GM21717 (cell line): ENCODE measurements around the gene MAST1.
"Not testable (repeated sequence)": the region's sequence is repeated elsewhere in the genome, so short reads cannot be mapped to it uniquely, and the experiment has no call there.

ENCODE experiments used
- ATAC-seq: cut with Tn5 transposase; IDR thresholded peaks from one replicate; pipeline ENCODE4 v1.9.1; 2021; ENCODE audit warnings: mild to moderate bottlenecking, moderate library complexity; ENCODE audit not compliant: unreplicated experiment

MAST1 gene

DNA sequence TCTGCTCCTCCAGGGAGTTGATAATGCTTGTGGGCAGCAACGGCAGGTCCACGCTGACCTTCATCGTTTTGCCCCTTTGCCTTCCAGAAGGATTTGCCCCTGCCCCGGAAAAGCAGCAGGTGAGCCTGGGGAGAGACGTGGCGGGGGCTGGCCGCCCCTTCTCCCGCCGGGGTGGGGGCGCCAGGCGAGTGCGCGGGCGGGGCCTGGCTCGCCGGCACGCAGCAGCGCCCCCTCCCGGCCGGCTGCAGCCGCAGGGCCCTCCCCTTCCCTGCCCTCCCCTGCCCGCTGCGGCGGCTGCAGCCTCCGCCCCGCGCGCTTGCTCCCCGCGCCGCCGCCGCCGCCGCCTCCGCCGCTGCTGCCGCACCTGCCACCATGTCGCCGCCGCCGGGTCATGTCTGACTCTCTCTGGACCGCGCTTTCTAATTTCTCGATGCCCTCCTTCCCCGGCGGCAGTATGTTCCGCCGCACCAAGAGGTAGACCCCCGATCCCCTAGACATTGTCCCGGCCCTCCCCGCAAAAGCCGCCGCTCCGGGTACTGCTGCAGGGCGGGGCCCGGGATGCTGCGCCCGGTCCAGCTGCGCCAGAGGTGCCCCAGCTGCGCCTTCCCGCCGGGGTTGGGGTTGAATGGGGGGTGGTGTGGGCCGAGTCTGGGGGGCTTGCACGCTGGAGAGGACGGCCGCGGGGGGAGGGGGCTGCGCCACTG lies at the start of gene MAST1:
Gene MAST1, plus strand, starts transcription at position 334 of the 704 bp plus-strand sequence. Its CDS starts 58 bp downstream, at position 392.
- ATAC-seq: no peak

- ATAC-seq: no peak
Measured at GRCh38 chr19:12788682-12789097, 49.6 kb upstream of the MAST1 start.

- ATAC-seq: no peak
Measured at GRCh38 chr19:12789098-12789903, 49.0 kb upstream of the MAST1 start.

- ATAC-seq: peak; percentile 31
Measured at GRCh38 chr19:12789904-12790619, 48.3 kb upstream of the MAST1 start.

DNA sequence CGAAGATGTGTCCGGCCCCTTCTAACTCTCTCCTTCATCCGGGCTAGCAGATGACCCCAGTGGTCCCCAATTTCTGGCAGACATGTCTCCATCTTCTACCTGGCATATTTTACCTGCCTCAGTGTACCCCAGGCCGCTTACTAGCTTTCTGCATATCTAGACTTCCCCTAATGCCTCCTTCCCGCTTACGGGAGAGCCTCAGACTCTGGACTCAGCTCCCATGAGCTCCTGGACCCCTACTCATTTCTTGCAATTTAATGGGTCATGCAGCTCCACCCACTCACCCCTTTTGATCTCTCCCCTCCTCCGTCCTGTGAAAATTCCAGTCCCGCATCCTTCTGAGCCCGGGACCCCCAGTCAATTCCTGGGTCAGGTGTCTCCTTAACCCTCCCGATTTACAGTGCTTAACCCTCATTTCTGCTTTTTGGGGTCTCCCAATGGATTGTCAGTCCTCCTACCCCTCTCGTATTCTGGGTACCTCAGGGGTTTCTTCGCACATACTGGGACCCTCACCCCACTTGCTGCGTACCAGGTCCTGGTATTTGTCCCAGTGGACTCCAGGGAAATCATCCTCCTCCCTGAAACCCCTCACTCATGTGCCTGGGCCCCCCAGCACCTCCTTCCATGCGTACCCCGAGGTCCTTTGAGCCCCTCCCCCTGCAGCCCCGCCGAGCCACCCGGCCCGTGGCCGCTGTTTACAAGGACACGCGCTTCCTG lies 47.5 kb upstream of the MAST1 start:
- no peak for ATAC-seq

DNA sequence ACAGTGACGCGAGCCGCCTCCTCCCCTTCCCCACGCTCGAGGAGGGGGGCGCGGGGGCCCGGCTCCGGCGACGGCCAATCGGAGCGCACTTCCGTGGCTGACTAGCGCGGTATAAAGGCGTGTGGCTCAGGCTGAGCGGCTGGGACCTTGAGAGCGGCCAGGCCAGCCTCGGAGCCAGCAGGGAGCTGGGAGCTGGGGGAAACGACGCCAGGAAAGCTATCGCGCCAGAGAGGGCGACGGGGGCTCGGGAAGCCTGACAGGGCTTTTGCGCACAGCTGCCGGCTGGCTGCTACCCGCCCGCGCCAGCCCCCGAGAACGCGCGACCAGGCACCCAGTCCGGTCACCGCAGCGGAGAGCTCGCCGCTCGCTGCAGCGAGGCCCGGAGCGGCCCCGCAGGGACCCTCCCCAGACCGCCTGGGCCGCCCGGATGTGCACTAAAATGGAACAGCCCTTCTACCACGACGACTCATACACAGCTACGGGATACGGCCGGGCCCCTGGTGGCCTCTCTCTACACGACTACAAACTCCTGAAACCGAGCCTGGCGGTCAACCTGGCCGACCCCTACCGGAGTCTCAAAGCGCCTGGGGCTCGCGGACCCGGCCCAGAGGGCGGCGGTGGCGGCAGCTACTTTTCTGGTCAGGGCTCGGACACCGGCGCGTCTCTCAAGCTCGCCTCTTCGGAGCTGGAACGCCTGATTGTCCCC lies 46.8 kb upstream of the MAST1 start, which contains the start of gene JUNB:
Gene JUNB, plus strand, starts transcription at position 142 of the 706 bp plus-strand sequence. Its CDS starts 286 bp downstream, at position 428.
- ATAC-seq: no peak

DNA sequence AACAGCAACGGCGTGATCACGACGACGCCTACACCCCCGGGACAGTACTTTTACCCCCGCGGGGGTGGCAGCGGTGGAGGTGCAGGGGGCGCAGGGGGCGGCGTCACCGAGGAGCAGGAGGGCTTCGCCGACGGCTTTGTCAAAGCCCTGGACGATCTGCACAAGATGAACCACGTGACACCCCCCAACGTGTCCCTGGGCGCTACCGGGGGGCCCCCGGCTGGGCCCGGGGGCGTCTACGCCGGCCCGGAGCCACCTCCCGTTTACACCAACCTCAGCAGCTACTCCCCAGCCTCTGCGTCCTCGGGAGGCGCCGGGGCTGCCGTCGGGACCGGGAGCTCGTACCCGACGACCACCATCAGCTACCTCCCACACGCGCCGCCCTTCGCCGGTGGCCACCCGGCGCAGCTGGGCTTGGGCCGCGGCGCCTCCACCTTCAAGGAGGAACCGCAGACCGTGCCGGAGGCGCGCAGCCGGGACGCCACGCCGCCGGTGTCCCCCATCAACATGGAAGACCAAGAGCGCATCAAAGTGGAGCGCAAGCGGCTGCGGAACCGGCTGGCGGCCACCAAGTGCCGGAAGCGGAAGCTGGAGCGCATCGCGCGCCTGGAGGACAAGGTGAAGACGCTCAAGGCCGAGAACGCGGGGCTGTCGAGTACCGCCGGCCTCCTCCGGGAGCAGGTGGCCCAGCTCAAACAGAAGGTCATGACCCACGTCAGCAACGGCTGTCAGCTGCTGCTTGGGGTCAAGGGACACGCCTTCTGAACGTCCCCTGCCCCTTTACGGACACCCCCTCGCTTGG lies 46.1 kb upstream of the MAST1 start:
- no peak for ATAC-seq

- ATAC-seq: no peak
Measured at GRCh38 chr19:12792853-12793289, 45.4 kb upstream of the MAST1 start.

GRCh38 chr19:12793290-12794195 lies 44.8 kb upstream of the MAST1 start:
- peak; percentile 15 for ATAC-seq

GRCh38 chr19:12794196-12794941 lies 43.9 kb upstream of the MAST1 start:
- no peak for ATAC-seq

DNA sequence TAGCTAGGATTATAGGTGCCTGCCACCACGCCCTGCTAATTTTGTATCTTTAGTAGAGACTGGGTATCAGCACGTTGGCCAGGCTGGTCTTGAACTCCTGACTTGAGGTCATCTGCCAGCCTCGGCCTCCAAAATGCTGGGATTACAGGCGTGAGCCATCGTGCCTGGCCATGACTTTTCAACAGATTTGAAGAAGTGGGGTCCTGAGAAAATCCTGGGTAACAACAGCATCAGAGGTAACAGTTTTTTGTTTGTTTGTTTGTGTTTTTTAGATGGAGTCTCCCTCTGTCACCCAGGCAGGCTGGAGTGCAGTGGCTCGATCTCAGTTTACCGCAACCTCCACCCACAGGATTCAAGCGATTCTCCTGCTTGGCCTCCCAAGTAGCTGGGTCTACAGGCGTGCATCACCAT lies 43.3 kb upstream of the MAST1 start:
- no peak for ATAC-seq

GRCh38 chr19:12796146-12797071 lies 41.9 kb upstream of the MAST1 start:
- ATAC-seq: no peak

- ATAC-seq: no peak
Measured at GRCh38 chr19:12797141-12797587, 41.2 kb upstream of the MAST1 start.

DNA sequence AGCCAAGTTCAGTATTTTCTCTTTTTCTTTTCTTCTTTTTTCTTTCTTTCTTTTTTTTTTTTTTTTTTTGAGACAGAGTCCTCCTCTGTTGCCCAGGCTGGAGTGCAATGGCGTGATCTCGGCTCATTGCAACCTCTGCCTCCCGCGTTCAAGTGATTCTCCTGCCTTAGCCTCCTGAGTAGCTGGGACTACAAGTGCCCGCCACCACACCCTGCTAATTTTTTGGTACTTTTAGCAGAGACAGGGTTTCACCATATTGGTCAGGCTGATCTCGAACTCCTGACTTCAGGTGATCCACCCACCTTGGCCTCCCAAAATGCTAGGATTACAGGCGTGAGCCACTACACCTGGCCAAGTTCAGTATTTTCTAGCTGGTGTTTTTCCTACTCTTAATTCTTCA lies 40.7 kb upstream of the MAST1 start:
- ATAC-seq: not testable (repeated sequence)

DNA sequence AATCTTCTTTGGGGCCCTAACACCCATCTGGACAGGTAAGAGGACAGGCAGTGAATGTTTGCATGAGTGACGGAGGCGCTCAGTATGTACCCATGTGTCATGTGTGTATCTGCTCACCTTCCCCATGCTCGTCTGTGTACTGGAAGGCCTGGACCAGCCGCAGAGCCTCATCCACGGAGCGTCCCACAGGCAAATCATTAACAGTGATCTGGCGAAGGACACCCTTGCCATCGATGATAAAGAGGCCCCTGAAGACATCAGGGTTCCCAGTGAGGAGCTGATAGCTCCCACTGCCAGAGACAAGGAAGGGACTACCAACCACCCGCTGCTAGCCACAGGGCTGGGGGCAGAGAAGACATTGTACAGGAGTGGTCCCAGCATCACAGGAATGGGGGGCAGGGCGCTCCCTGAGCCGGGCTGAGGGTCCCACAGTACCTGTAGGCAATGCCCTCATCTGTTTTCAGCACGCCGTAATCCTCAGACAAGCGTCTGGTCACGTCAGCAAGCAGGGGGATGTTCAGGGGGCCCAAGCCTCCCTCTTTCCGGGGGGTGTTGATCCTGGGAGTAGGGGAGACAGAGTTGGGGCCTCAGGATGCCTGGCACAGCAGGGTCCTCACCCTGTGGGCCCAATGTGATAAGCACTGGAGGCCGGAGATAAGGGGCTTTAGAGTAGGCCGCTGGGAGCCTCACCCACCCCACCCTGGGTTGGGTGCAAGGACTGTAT lies 38.4 kb upstream of the MAST1 start:
- ATAC-seq: no peak

- ATAC-seq: no peak
Measured at GRCh38 chr19:12800466-12800770, 37.9 kb upstream of the MAST1 start.
